Islet precursor cell (in vitro differentiated cells): ENCODE results near the gene VSX2.
A peak's percentile ranks its signal among the peaks of the same experiment; 100 is the strongest.
"Not testable (repeated sequence)": the region's sequence is repeated elsewhere in the genome, so short reads cannot be mapped to it uniquely, and the experiment has no call there.

ENCODE experiments used
- DNase-seq: peaks from one replicate; pipeline ENCODE4 v3.0.0-alpha.2; 2018

Gene VSX2

DNA sequence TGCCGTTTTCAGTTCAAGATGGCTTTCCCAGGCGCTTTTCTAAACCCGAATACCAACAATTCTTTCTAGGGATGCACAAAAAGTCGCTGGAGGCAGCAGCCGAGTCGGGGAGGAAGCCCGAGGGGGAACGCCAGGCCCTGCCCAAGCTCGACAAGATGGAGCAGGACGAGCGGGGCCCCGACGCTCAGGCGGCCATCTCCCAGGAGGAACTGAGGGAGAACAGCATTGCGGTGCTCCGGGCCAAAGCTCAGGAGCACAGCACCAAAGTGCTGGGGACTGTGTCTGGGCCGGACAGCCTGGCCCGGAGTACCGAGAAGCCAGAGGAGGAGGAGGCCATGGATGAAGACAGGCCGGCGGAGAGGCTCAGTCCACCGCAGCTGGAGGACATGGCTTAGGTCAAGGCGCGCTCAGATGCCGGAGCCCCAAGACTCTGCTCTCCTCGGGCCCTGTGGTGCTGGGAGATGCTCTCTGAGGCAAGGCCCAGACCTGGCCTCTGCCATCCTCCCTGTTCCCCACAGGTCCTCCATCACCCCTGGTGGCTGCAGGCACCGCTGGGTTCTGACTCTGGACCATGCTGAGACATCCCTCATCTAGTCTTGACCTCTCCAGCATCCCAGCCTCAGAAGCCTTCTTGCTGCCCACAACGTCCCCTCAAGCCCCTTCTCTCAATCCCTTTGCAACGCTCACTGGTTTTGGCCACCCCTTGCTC lies 21.4 kb downstream of the VSX2 start:
- no peak for DNase-seq

DNA sequence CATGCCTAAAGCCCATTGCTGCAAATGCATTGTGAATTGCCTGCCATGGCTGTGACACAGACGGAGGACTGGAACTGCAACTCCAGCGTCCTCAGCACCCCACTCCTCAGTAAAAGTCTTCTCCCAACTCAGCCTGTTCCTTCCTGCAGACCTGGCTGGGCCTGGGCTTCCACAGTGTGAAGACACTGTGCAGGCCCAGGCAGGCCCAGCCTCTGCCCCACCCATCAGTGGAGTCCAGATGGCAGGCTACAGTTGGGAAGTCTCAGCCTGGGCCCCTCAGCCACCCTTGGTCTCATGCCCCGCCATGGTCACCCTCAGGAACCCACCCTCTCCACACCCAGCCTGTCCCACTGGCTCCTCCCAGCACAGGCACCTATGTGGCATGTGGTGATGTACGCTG lies 22.0 kb downstream of the VSX2 start:
- no peak for DNase-seq

DNA sequence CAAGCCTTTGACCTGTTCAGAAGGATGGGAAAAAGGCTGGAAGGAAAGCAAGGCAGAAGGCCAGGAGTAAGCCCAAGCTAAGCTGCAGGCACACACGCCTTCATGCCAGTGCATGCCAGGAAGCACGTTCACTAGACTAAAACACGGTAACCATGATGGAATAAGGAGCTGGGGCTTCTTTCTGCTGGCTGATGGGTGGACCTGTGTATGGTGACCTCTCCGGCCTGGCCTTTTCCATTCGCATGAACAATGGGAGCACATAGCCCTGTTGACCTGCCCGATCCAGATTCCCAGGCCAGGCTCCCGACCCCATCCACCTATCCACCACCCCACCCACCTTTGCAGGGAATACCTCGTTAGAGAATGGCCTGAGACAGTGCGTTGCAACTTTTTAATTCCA lies 22.8 kb downstream of the VSX2 start:
- no peak for DNase-seq

DNA sequence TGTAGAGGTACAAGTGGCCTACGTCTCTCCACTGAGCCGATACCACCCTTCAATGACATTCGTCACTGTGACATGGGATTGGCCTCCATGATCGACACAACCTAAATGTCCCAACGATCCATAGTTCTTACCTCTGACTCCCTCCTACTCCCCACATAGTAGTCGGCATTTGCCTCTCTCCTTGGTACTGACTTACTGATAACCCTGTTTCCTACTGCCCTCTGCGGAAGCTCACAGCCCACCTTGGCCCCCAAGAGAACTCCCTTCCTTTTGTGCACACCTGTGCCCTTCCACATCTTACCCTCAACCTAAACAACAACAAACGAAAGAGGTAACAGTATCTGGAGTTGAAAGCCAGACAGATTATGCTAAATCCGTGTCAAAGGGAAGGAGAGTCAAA lies 23.9 kb downstream of the VSX2 start:
- no peak for DNase-seq

DNA sequence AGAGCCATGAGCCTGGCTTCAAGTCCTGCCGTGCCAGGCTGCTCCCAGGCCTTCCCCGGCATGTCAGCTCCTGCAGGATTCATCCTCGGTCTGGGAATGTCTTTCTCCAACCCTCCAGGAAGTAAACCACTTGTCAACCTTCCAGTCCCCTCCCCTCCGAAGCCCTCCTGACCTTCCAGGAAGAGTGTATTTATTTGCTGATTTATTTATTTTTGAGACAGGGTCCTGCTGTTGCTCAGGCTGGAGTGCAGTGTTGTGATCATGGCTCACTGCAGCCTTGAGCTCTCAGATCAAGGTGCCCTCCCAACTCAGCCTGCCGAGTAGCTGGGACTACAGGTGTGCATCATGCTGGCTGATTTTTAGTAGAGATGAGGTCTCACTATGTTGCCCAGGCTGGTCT lies 24.7 kb downstream of the VSX2 start:
- no peak for DNase-seq

DNA sequence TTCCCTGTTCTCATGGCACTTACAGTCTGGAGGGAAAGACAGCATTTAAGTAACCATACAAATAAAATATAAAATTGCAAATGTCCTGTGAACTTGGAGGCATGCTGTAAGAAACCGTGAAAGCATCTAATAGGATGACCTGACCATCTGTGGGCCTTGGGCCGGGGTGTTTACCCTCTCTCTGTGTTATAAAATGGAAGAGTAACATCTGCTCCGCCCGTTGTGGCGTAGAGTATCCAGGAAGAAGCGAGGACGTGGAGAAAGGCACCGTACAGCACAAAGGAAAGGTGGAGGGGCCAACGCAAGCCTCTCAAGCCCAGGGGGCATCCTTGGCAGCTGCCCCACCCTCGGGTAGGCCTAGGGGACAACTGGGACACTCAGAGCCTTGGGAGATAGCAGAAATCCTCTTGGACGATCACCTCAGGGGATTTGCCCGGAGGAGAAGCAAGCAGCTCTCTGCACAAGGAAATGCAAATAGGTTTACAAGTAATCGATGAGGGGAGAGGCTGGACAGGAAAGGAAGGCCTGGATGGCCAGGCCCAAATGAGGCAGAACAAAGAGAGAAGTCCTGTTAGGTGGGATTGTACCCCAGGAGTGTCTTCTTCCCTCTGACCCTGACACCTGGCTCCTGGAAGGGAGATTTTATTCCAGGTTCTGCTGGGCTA lies 26.2 kb downstream of the VSX2 start:
- DNase-seq = no peak

DNA sequence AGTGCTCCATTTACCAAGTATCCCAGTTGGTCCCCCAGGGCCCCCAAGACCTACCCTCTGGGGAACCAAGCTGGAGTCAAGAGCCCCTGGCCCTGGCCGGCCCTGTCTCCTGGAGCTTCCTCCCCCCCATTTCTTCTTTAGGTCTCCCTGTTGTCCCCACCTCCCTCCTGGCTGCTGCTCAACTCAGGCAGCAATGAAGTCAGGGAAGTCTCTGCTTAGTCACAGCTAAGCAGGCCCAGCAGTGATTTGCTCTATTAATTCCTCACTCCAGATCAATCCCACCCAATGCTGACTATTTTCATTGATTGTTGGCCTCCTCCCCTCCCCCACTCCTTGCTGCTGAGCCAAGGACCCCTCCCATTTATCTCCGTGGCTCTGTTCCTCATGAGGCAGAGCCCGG lies 28.3 kb downstream of the VSX2 start:
- DNase-seq = no peak

DNA sequence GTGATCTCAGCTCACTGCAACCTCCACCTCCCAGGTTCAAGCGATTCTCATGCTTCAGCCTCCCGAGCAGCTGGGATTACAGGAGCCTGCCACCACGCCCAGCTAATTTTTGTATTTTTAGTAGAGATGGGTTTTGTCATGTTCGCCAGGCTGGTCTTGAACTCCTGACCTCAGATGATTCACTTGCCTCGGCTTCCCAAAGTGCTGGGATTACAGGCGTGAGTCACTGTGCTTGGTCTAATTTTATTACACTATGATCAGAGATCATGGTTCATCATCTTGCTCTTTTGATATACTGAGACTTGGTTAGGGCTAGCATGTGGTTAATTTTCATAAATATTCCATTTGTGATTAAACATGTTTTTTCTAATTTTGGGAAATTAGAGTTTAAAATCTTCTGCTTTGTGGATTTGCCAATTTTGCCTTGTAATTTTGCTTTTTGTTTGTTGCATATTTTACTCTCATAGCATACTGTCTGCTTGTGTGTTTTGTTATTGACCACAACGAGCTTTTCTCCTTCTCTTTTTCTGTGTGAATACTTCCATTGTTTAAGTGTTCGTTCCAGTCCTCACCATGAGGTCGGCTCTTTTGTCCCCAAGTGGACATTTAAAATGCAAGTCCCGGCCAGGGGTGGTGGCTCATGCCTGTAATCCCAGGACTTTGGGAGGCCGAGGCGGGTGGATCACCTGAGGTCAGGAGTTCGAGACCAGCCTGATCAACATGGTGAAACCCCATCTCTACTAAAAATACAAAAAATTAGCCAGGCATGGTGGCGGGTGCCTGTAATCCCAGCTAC lies 31.3 kb downstream of the VSX2 start:
- not testable (repeated sequence) for DNase-seq

DNA sequence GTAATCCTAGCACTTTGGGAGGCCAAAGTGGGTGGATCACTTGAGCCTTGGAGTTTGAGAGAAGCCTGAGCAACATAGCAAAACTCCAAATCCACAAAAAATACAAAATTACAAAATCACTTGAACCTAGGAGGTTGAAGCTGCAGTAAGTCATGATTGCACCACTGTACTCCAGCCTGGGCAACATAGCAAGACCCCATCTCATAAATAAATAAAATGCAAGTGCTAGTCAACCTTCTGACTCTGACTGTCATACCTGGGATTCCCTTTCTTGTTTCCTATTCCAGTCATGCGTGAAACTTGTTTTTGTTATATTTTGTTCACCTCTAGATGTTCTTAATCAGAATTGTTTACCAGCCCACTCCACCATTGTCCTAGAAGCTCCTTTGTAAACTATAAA lies 32.1 kb downstream of the VSX2 start:
- no peak for DNase-seq

DNA sequence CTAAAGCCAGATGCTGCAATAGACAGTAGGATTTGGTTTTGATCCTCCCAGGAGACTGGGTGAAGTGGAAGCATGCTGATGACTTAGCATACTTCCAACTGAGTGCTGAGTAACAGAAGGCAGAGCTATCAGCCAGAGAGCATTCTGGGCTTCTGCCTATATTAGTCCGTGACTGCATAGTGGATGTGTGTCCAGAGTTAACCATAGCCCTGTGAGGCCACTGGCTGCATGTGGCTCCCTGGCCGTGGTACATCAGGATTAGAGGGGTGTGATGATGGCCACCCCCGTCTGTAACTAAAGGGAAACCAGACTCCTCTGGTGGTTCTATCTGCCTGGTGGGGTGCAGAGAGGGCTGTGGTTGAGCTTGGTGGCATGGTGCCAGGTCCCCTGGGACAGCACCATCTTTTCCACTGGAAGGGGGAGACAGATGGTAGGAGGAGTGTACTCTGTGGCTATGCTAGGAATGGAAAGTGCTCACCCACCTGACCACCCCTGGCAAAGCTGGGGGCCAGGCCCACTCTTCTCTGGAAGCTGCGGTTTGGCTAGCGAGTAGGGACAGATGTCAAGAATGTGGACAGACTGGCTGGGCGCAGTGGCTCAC lies 36.1 kb downstream of the VSX2 start:
- no peak for DNase-seq

DNA sequence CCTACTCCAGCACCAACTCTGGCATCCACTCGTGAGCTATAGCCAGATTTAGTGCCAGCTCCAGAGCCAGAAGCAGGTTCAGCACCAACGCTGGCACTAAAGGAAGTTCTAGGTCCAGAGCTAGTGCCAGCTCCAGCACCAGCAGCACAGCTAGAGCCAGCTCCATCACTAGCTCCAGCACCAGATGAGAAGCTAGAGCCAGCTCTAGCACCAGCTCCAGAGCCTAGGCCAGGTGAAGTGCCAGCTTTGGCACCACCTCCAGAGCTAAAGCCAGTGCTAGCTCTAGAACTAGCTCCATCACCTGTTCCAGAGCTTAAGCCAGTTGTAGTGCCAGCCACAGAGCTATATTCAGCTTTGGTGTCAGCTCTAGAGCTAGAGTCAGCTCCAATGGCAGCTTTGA lies 38.8 kb downstream of the VSX2 start:
- DNase-seq = no peak

DNA sequence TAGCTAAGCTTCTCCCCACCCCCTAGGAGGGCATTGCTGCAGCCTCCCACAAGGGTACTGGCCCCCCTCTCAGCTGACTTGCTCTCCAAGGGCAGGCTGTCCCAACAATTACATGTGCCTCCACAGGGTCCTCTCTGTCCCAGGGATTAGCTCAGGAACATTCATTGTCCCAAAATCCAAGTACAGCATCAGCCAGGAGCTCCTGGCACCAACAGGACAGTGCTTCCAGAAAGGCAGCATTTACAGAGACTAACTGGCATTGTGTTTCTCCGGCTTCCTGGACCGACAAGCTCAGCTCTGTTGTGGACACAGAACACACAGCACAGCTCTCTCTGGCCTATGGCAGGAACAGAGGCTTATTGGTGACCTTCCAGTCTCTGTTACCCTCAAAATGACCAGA lies 41.8 kb downstream of the VSX2 start:
- no peak for DNase-seq

DNA sequence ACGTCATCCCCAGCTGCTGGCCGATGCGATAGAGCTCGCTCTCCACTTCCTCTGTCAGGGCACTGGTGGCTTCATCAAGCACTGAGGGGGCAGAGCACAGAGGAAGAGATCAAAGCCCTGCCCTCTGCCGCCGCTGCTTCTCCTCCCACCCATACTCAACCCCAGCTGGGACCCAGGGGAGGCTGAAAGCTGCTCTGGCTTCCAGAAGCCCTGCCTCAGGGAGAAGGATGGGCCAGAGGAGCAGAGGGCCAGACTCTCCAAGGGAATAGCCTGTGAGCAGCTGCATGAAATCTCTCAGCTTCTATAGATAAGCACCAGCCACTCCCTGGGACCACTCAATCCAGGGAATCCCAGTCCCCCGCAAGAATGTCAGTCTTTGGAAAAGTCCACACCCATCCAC lies 47.5 kb downstream of the VSX2 start:
- DNase-seq = no peak

DNA sequence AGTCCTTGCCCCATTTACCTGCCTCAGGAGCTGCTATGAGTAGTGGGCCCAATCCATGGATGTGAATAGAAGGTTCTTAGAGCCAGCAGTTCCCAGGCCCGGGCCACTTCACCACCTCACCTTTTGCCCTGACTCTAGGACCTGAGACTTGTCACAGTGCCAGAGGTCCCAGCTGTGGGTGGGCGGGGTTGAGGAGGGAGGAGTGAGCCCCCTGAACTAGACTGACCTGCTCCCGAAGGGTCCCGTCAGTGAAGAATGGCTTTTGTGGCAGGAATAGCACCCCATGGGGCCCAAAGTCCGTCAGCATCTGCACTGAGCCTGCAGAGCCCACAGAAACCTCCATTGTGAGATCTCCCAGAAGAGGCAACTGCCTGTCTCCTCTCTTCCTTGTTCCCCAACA lies 50.6 kb downstream of the VSX2 start:
- no peak for DNase-seq

DNA sequence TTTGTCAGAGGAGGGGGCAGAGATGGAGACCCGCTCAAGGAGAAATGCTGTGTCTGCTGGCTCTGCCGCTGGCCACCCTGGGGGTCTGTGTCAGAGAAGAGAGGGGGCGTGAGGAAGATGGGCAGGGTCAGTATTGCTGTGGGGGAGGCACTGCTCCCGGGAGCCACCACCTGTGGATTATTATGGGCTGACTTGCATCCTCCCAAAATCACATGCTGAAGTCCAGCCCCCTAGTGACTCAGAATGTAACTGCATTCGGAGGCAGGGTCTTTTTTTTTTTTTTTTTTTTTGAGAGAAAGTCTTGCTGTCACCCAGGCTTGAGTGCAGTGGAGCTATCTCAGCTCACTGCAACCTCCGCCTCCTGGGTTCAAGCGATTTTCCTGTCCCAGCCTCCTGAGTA lies 51.2 kb downstream of the VSX2 start:
- DNase-seq = no peak

DNA sequence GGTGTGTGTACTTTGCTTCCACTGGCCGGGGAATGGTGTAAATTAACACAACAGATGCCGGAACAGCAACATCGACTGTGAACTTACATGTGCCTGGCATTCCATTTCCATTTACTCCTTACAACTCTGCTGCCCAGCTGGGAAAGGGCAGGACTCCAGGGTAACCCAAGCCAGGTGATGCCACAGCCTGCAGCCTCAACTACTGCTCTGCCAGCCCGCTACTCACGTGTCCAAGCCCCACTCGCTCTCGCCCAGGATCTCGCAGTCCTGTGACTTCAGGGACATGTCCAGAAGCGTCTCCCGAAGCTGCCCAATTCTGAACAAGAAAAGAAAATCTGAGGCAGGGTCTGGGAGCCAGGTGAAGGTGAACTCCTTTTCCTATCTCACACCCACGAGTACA lies 52.8 kb downstream of the VSX2 start:
- no peak for DNase-seq

DNA sequence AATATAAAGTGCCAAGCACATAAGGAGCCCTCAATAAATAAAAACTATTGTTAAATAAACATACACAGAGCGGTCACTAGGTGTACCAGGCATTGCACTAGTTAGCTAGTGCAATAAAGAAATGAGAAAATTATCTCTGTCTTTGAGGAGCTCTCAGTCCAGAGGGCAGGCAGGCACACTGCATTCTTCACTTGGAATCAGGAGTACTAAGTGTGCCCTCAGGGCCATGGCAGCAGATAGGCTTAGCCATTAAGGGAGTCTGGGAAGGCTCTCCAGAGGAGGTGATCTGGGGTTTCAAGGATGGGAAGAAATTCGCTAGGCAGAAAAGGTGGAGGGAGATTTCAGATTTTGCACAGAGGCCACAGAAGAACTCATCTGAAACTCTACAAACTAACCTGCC lies 54.4 kb downstream of the VSX2 start:
- DNase-seq = peak; percentile 90

DNA sequence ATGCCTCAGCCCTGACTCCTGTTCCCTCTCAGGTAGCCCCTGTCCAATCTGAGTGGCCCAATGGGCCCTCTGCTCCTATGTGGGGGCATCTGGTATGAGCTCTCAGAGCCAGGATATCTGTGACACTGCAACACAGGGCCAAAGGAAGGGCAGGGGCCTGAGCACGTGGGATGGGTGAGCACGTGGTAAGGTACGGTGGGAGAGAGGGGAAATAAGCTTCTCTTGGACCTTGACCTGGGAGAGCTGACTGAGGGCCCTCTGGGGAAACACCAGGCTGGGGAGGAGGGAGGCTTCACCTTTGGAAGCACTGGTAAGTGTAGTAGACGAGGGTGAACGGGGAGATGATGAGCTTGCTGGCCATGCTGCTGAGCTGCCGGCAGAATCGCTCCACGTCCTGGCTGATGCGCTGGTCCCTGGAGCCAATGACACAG lies 56.8 kb downstream of the VSX2 start:
- no peak for DNase-seq

DNA sequence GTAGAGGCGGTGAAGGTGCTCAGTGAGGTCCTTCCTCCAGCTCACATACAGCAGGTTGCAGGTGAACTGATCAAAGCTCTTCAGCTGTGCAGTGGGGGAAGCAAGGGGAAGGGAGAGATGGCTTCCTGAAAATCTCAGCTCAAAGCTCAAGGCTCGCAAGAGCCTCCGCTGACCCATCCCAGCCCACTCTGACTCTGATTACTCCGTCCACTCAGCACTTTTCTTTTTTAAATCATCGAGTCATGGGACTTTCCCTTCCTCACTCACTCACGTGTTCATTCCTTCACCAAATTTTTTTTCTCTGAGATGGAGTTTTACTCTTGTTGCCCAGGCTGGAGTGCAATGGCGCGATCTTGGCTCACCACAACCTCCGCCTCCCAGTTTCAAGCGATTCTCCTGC lies 58.7 kb downstream of the VSX2 start:
- DNase-seq = no peak

DNA sequence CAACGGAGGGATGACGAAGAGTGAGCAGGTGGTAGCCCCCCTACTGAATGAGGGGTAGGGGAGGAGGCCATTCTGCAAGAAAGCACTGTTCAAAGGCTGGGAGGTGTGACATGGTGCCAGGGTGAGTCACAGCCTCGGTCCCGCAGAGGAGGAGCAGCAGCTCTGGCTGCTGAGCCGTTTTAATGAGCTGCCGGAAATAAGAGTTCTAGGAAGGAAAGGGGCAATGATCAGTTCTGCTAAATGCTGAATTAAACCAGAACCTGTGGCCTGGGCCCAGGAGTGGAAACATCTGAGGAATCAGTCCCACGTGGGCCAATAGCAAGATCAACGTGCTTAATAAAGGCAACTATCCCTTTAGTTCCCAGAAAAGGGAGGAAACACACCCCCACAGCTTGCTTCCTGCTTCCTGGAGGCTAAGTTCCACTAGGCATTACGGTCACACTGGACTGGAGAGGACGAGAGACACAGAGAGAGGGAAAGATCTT lies 59.9 kb downstream of the VSX2 start:
- no peak for DNase-seq

DNA sequence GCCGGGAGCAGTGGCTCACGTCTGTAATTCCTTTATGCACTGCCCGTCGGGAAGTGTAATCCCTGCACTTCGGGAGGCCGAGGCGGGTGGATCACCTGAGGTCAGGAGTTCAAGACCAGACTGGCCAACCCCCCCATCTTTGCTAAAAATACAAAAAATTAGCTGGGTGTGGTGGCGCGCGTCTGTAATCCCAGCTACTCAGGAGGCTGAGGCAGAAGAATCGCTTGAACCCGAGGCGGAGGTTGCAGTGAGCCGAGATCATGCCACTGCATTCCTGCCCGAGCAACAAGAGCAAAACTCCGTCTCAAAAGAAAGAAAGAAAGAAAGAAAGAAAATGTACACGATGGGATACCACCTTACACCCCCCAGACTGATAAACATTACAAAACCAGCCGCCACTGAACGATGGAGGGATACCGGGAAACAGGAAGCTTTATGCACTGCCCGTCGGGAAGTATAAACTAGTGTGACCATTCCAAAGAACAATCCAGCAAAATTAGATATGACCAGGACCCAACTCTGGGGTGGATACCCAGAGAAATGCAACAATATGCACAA lies 62.4 kb downstream of the VSX2 start:
- DNase-seq = no peak

DNA sequence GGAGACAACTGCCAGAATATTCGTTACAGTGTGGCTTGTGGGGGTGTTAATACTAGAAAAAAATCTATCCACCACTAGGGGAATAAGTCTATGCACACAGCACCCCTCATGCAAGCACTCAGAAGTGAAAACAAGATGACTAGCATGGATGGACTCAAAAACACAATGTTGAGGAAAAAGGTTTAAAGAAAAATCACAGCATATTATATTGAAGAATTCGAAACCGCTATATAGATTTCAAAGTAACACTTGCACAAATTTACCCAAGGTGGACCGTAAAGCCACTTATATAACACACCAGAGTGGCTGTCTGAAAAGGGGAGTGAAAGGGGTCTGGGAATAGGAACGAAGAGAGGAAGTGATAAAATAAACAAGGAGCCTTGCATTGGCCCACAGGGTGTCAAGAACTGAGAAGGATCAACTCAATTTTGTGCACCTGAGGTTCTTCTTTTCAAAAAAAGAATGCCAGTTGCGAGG lies 62.9 kb downstream of the VSX2 start:
- no peak for DNase-seq
